Activated CD4-positive, CD25-positive, alpha-beta regulatory T cell (primary cell): ENCODE results near the gene CCL1.
A peak's percentile ranks its signal among the peaks of the same experiment; 100 is the strongest.

Source experiments
- DNase-seq, 4 experiments: peaks; one replicate each; lab custom pipeline; 2025; lab: John Stamatoyannopoulos, UW

CCL1 gene

GRCh38 chr17:34382621-34383124 lies 19.6 kb upstream of the CCL1 start:
- no peak for DNase-seq

GRCh38 chr17:34379868-34380267 lies 16.8 kb upstream of the CCL1 start:
- no peak for DNase-seq

DNA sequence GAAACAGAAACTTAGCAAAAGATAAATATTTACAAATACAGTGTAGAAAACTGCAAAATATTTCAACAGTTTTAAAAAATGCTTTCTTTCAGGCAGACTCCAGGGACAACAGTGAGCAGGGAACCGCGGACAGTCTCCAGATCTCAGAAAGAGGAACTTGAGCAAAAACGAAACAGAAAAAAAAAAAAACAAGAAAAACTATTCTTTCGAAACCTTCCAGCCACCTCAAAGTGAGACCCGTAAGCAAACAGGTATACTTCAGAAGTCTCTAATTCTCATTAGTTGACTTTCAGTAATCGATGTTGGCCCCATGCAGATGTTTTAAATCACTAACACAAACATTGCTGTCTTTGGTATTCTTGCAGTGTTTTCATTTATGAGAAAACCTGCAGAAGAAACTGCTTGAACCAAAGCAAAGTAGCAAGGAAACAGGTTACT lies 15.7 kb upstream of the CCL1 start:
- no peak for DNase-seq

- no peak for DNase-seq
Observed at GRCh38 chr17:34377078-34377823, 14.2 kb upstream of the CCL1 start.

GRCh38 chr17:34375426-34375997 lies 12.5 kb upstream of the CCL1 start:
- no peak for DNase-seq

GRCh38 chr17:34374457-34374856 lies 11.4 kb upstream of the CCL1 start:
- no peak for DNase-seq

DNA sequence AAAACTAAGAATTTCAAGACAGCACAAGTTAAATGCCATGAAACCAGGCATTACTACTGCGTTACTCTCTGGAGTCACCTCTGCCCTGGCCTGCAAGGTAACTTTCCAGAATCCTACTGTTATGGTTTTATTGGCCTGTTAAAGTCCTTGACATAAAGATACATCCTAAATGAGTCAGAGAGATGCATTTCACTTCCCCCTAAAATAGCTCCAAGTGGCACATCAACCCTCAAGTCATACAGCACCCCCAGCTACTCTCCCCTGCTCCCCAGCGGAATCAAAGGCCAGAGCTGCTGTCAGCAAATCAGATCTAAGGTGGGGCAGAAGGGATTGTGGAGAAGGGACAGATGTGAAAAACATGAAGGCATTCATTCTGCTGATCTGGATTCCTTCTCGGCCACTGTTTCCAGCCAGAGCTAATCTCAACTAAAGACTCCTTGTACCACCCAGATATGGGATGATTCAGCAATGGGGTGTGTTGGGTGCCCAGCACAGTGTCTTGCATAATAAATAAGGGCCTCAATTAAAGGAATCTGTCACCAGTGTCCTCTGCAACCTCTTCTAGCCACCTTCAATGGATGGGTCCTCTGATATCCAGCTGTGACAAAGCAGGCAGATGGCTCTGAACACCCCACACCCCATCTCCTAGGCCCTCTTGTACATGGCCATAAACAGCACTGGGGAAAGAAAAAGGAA lies 8.5 kb upstream of the CCL1 start:
- no peak for DNase-seq

DNA sequence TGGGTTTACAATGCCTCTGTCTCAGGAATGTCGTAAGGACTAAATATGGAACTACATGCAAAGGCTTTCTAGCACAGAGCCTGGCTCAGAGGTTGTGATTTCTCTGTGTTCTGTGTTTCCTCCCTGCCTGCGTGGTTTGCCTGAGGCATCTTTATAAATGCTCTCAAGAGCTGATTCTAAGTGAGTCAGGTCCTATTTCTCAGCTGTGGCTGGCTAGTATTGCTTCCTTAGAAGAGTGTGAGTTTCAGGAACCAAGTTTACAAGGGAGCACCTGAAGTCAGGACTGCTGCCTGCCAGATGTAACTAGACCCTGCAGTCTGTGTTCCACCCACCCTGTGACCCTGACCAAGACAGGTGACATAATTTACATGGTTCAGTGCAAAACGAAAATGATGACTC lies 8.0 kb upstream of the CCL1 start:
- DNase-seq: no peak

DNA sequence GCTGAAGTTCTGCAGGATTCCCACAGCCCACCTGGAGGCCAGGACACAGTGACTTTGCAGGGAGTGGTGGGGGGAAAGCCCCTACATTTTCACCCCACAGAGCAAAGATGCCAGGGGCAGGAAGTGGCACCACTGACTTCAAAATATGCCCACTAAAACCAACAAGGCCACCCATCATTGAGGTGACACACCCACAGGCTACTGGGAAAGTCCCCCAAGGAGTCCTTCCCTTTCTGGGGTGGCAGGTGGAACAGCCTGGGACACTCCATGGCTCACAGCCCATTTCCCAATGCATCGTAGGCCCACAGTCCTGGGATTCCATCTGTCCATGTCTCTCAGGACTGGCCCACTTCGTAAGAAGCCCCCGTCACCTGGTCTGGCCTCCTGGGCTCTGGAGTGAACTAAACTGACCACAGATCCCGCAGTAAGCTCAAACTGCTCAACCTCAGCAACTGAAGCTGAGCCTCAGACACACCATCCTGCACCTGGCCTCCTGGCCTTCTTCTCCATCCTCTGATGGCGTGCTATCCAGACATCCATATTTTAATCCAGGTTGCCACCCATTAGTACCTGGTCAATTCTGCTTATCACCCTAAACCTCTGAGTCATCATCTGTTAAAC lies 7.5 kb upstream of the CCL1 start:
- no peak for DNase-seq

DNA sequence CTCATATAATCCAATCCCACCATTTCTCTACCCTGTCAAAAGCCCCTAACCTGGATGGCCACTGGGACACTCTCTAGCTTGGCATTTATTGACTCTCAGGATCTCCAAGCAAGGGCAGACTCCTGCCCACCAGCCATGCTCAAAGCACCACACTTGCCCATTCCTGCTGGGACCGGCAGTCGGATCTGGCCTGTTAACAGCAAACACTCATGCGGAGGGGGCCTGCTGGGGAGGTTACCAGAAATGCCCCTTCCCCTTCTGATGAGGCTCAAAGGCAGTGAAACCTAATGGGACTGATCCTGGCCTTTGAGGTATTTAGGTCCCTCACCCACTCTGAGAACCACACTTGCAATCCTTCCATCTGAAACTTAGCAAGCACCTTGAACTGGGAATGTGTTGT lies 6.5 kb upstream of the CCL1 start:
- DNase-seq: no peak

- no peak for DNase-seq
Observed at GRCh38 chr17:34368946-34369500, 6.0 kb upstream of the CCL1 start.

DNA sequence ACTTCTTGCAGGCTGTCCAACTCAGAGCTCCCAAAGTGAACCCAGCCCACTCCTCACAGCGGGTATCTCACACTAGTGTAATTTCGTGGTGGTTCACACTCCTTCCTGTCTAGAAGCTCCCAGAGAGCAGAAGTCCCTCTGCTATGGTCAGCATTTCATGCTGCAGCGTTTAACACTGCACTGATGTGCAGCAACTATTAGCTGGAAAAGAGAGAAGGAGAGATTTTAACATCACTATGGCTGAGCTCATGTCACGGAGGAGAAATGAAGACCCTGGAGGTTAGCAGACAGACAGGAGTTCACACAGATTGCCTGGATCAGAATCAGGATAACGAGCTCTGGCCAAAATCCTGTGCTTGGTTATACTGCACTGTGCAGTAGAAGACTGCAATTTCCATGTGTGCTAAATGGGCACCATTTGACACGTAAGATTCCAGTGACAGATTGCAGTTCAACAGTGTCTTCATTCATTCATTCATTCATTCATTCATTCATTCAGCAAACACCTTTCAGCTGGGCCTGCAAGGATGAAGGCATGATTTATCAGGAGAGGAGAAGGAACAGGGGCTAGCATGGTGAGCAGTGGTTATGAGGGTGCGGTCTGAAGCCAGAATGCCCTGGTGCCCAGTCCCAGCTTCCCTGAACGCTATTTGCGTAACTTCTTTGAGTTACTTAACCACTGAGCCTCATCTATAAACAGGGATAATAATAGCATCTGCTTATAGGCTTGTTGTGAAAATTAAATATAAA lies 5.3 kb upstream of the CCL1 start:
- no peak for DNase-seq

- no peak for DNase-seq
Observed at GRCh38 chr17:34367486-34368195, 4.6 kb upstream of the CCL1 start.

GRCh38 chr17:34366529-34367107 lies 3.6 kb upstream of the CCL1 start:
- DNase-seq: no peak

GRCh38 chr17:34366010-34366409 lies 3.0 kb upstream of the CCL1 start:
- no peak for DNase-seq

- DNase-seq: no peak
Observed at GRCh38 chr17:34365340-34365739, 2.3 kb upstream of the CCL1 start.

DNA sequence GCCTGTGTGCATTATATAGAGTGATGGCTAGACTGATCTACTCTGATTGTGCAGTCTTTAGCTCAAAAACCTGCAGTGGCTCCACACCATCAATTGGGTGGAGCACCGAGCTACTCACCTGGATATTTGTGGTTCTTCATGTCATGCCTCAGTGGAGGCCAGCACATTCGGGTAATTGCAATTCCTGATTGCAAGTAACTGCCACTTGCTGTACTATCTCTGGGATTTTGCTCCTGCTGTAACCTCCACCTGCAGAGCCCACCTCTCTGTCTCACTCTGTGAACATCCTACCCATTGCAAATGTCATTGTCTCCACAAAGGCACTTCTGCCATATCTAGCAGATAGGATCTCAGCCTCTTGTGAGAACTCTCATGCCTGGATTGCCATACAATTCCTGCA lies 1.7 kb upstream of the CCL1 start:
- no peak for DNase-seq

DNA sequence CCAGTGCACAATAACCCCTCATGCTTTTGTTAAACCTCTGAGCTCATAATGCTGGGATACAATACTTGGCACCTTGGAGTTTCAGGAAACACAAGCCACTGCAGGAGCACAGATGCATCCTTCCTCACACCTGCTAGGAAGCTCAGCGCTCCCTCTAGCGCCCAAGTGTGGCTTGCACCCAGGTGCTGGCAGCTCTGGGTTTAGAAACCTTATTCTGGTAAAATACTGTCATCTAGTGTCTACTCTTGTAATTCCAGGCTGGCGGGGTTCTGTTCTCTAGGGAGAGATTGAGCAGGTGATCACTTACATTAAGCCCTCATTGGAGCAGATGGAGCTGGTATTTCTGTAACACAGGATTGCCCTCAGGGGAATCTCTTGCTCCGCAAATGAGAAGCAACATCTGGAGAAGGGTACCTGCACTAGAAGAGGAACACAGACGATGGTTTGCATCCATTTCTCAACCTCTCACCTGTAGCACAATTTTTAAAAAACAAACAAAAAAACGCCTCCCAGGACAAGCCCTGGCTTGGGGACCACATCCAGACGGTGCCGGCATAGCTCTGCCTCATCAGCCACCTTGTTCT lies 1.5 kb downstream of the CCL1 start:
- peak in 3 of 4 experiments; percentile 2 to 41 (median 4) for DNase-seq

DNA sequence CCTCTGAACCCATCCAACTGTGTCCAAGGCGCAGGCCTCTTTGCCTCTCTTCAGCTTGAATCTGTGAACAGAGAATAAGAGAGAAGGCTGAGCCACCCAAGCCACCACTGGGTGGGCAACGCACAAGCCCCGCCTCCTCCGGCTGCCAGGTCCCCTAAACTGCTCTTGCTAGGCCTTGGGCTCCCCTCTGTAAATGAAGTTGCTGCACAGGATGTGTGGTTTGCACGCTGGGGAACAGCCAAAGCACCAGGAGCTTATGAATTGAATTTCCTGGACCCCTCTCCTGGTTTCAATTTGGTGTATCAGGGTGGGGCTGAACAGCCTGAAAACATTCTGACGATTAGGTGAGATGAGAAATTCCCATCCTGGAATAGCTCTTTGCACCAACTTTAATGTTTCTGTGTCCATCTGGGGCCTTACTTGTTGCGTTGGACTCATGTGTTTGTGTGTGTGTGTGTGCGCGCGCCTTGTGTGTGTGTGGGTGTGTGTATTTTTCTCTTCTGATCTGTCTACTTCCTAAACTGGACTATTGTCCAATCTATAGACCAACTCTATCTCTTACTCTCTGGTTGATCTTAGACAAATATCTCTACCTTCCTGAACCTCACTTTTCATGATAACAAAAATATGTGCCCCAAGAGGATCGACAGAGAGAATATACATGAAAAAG lies 2.3 kb downstream of the CCL1 start:
- no peak for DNase-seq

GRCh38 chr17:34358631-34359030 lies 4.4 kb downstream of the CCL1 start:
- no peak for DNase-seq
